CD14-positive monocyte (primary cell): ENCODE measurements around the gene SPX. TPM values are rescaled to one million over a fixed set of nuclear protein-coding genes. Genes with fewer than 3 reads are reported as not detected.
A peak's percentile ranks its signal among the peaks of the same experiment; 100 is the strongest.

Experiments used
- DNase-seq, 3 donors: peaks; one replicate each; pipeline ENCODE4 v3.0.0-alpha.2; 2011 to 2022
- H2AFZ ChIP-seq: 2 replicates; pipeline ENCODE4 v1.6.0; 2012; ENCODE audit warnings: mild to moderate bottlenecking, low read depth, low read length, inconsistent platforms; ENCODE audit not compliant: insufficient read depth, poor library complexity, severe bottlenecking
- H3K27ac ChIP-seq, 2 donors: 1 replicate in 1 of 2; 2 replicates in 1 of 2; pipeline ENCODE4 v1.5.1; 2012 to 2013; ENCODE audit warnings: low read length in 2 of 2, control low read depth in 1 of 2, inconsistent platforms in 1 of 2, low read depth in 1 of 2, mild to moderate bottlenecking in 1 of 2
- H3K27me3 ChIP-seq, 2 donors: one replicate each; pipeline versions ENCODE4 v1.6.0 to v1.6.1; 2011 to 2013; ENCODE audit warnings: low read length in 2 of 2; ENCODE audit not compliant: control insufficient read depth in 2 of 2, insufficient read depth in 2 of 2
- H3K36me3 ChIP-seq, 2 donors: replicated peaks in 1 of 2; 1 replicate in 1 of 2; 2 replicates in 1 of 2; pipeline versions ENCODE4 v1.5.1 to v1.6.1; 2012 to 2013; ENCODE audit warnings: low read length in 2 of 2, control low read depth in 1 of 2, inconsistent platforms in 1 of 2, mild to moderate bottlenecking in 1 of 2; ENCODE audit not compliant: insufficient read depth in 2 of 2, control insufficient read depth in 1 of 2
- H3K4me1 ChIP-seq, 2 donors: 1 replicate in 1 of 2; 2 replicates in 1 of 2; pipeline versions ENCODE4 v1.5.1 to v1.6.1; 2012 to 2013; ENCODE audit warnings: low read length in 2 of 2, control low read depth in 1 of 2, inconsistent platforms in 1 of 2, mild to moderate bottlenecking in 1 of 2, moderate library complexity in 1 of 2; ENCODE audit not compliant: insufficient read depth in 2 of 2, control insufficient read depth in 1 of 2
- H3K4me2 ChIP-seq: replicated peaks from 2 replicates; pipeline ENCODE3; 2012; ENCODE audit warnings: low read length, moderate library complexity, mild to moderate bottlenecking; ENCODE audit not compliant: poor library complexity, severe bottlenecking; ENCODE audit errors: extremely low read depth
- H3K4me3 ChIP-seq, 3 experiments: fragments of 200-600 bp in 1 of 3; sonication (generic) in 1 of 3; replicated peaks in 1 of 3; 1 replicate in 2 of 3; 2 replicates in 1 of 3; pipeline ENCODE4 v1.5.1; 2011 to 2013; ENCODE audit warnings: low read length in 3 of 3, mild to moderate bottlenecking in 3 of 3, control low read depth in 2 of 3, low read depth in 2 of 3, inconsistent platforms in 1 of 3, moderate library complexity in 1 of 3
- H3K79me2 ChIP-seq: 2 replicates; pipeline ENCODE4 v1.6.0; 2012; ENCODE audit warnings: mild to moderate bottlenecking, control low read depth, inconsistent platforms, low read length, moderate library complexity; ENCODE audit not compliant: insufficient read depth
- H3K9ac ChIP-seq: 2 replicates; pipeline ENCODE4 v1.6.0; 2017; ENCODE audit warnings: low read length, mild to moderate bottlenecking; ENCODE audit not compliant: insufficient read depth, poor library complexity, severe bottlenecking
- H3K9me3 ChIP-seq, 2 donors: replicated peaks in 1 of 2; 1 replicate in 1 of 2; 2 replicates in 1 of 2; pipeline versions ENCODE4 v1.5.1 to v1.6.1; 2012 to 2013; ENCODE audit warnings: low read length in 2 of 2, control low read depth in 1 of 2; ENCODE audit not compliant: control insufficient read depth in 1 of 2, insufficient read depth in 1 of 2
- H4K20me1 ChIP-seq: 2 replicates; pipeline ENCODE4 v1.6.0; 2012; ENCODE audit warnings: mild to moderate bottlenecking, low read length, control low read depth, moderate library complexity; ENCODE audit not compliant: insufficient read depth
- H3K27ac Mint-ChIP-seq, 7 donors: one replicate each; pipeline ENCODE4 v1.8.0; 2020; ENCODE audit warnings: mild to moderate bottlenecking in 7 of 7, mixed read lengths in 7 of 7, moderate library complexity in 6 of 7, inconsistent platforms in 2 of 7
- H3K27me3 Mint-ChIP-seq, 3 donors: one replicate each; pipeline ENCODE4 v1.8.0; 2021 to 2022; ENCODE audit warnings: low read depth in 3 of 3, mild to moderate bottlenecking in 3 of 3, mixed read lengths in 3 of 3, moderate library complexity in 3 of 3, inconsistent platforms in 1 of 3
- H3K36me3 Mint-ChIP-seq, 2 donors: one replicate each; pipeline ENCODE4 v1.8.0; 2020; ENCODE audit warnings: mixed read lengths in 2 of 2, inconsistent platforms in 1 of 2, mild to moderate bottlenecking in 1 of 2
- H3K4me1 Mint-ChIP-seq: one replicate; pipeline ENCODE4 v1.8.0; 2020; ENCODE audit warnings: mild to moderate bottlenecking, mixed read lengths
- H3K4me3 Mint-ChIP-seq, 2 donors: one replicate each; pipeline ENCODE4 v1.8.0; 2020; ENCODE audit warnings: mild to moderate bottlenecking in 2 of 2, mixed read lengths in 2 of 2, moderate library complexity in 1 of 2
- H3K9me3 Mint-ChIP-seq, 7 donors: one replicate each; pipeline ENCODE4 v1.8.0; 2020 to 2022; ENCODE audit warnings: mixed read lengths in 7 of 7, mild to moderate bottlenecking in 6 of 7, moderate library complexity in 6 of 7, inconsistent platforms in 2 of 7
- WGBS: methylation state at CpG from one replicate; pipeline ENCODE4 v1.1.5; 2013; ENCODE audit warnings: missing lambda C conversion rate; ENCODE audit not compliant: insufficient coverage; 5-methylcytosine and 5-hydroxymethylcytosine counted together
- intact Hi-C, 2 donors: fragments of 100-400 bp; cut with micrococcal nuclease; formaldehyde crosslinking; loops; one replicate each; pipeline versions ENCODE4 v1.15.0 to v1.15.1; 2023
- polyA plus RNA-seq, 3 donors: library from polyadenylated mRNA; depleted of rRNA in 1 of 3; unstranded in 2 of 3; stranded (reverse) in 1 of 3; fragments of 300-500 nt in 2 of 3; fragments of >200 nt in 1 of 3; fragmentation: Illumina TruSeq in 2 of 3; gene quantifications; 1 replicate in 2 of 3; 2 replicates in 1 of 3; pipeline ENCODE4 v1.2.3, GENCODE V29; 2012 to 2021
- TF ChIP-seq, protein P1 (sequence below): fragments of 200-600 bp; IDR thresholded peaks from one replicate; pipeline ENCODE4 v1.8.0; 2022; ENCODE audit warnings: antibody characterized with exemption, mild to moderate bottlenecking

Gene SPX
- polyA plus RNA-seq, 3 donors: 0.21 TPM; not detected in 2

DNA sequence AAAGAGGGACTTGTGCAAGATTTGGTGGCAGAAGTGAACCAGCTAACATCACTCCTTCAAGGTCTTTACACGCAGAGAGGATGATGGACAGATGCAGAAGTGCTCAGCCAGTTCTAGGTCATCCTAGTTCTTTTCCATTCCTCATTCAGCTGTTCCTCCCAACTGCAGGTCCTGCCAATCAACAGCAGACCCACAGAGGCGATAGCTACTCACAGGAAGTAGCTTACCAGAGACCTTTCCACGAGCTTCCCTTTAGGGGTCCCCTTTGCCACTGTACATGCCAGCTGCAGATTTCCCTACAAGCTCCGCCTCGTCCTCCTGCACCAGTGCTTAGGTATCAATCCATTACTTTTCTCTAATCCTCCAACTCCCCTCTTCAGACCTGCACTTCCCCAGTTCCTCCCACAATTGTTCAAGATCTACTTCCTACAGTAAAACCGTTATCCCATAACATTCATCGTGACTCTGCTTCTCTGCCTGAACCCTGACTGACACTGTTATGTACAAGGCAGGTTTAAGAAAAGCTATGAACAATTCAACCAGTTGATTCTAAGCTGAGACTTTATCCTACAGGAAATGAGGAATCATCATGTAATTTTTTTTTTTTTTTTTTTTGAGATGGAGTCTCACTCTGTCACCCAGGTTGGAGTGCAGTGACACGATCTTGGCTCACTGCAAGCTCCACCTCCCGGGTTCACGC lies 47.2 kb upstream of the SPX start:
- no peak overlapping the region for H3K4me3 ChIP-seq
- WGBS: 51% methylated on average over 6 of the region's 10 CpGs
- H3K27ac ChIP-seq: peak overlapping the region in 1 of 2 donors; percentile 11
- H3K4me2 ChIP-seq: no peak overlapping the region
- H3K9me3 Mint-ChIP-seq: no peaks in the 10 kb centered on the region
- intact Hi-C loops: no loop called here
- no peaks in the 10 kb centered on the region for H3K79me2 ChIP-seq
- H3K4me1 Mint-ChIP-seq: no peaks in the 10 kb centered on the region
- H2AFZ ChIP-seq: no peak overlapping the region
- no peaks in the 10 kb centered on the region for H3K4me1 ChIP-seq
- no peaks in the 10 kb centered on the region for H4K20me1 ChIP-seq
- H3K27me3 Mint-ChIP-seq: no peaks in the 10 kb centered on the region
- H3K4me3 Mint-ChIP-seq: no peak overlapping the region
- H3K36me3 ChIP-seq: peaks cover 94 to 98% of the 10 kb centered on the region in 2 donors
- H3K36me3 Mint-ChIP-seq: peaks cover 1 to 32% of the 10 kb centered on the region in 2 donors
- TF ChIP-seq, protein P1, sequence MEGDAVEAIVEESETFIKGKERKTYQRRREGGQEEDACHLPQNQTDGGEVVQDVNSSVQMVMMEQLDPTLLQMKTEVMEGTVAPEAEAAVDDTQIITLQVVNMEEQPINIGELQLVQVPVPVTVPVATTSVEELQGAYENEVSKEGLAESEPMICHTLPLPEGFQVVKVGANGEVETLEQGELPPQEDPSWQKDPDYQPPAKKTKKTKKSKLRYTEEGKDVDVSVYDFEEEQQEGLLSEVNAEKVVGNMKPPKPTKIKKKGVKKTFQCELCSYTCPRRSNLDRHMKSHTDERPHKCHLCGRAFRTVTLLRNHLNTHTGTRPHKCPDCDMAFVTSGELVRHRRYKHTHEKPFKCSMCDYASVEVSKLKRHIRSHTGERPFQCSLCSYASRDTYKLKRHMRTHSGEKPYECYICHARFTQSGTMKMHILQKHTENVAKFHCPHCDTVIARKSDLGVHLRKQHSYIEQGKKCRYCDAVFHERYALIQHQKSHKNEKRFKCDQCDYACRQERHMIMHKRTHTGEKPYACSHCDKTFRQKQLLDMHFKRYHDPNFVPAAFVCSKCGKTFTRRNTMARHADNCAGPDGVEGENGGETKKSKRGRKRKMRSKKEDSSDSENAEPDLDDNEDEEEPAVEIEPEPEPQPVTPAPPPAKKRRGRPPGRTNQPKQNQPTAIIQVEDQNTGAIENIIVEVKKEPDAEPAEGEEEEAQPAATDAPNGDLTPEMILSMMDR: no peak
- H3K9ac ChIP-seq: no peak overlapping the region
- no peak overlapping the region for H3K27ac Mint-ChIP-seq
- no peaks in the 10 kb centered on the region for H3K27me3 ChIP-seq
- DNase-seq: no peak
- H3K9me3 ChIP-seq: no peaks in the 10 kb centered on the region

DNA sequence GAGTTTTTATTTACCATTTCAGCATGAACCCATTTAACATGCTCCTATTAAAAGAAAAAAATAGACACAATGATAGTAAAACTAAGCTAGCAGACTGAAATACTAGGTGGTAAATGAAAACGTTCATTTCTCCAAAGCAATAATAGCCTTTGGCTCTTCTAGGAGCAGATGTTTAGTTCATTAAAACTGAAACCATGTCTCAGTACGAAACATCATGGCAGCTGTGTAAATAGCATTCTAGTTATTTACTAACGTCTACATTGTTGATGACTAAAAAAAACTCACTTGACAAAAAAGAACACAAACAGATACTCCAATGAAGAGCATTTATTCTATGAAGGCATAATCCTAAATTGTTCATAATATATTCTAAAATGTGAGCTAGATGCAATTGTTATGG lies 42.6 kb upstream of the SPX start:
- H3K9ac ChIP-seq: no peak overlapping the region
- Mint-ChIP-seq H3K36me3 (peaks cover 22 to 24% of the 10 kb centered on the region in 2 donors), H3K4me3 (no peak overlapping the region), H3K27me3 (no peaks in the 10 kb centered on the region), H3K9me3 (no peaks in the 10 kb centered on the region), H3K4me1 (no peaks in the 10 kb centered on the region), H3K27ac (no peak overlapping the region)
- no peak overlapping the region for H3K4me3 ChIP-seq
- H3K27ac ChIP-seq: no peak overlapping the region
- peaks cover 69 to 96% of the 10 kb centered on the region in 2 donors for H3K36me3 ChIP-seq
- intact Hi-C loops: no loop called here
- no peaks in the 10 kb centered on the region for H4K20me1 ChIP-seq
- no peaks in the 10 kb centered on the region for H3K9me3 ChIP-seq
- H3K27me3 ChIP-seq: no peaks in the 10 kb centered on the region
- H3K79me2 ChIP-seq: no peaks in the 10 kb centered on the region
- no peaks in the 10 kb centered on the region for H3K4me1 ChIP-seq
- no peak for DNase-seq
- H2AFZ ChIP-seq: no peak overlapping the region
- no CpG with 5 or more reads among the region's 3 CpGs for WGBS
- TF ChIP-seq, protein P1: no peak
- no peak overlapping the region for H3K4me2 ChIP-seq
